MCF 10A (cell line): ENCODE measurements around the gene TAOK3. TPM values are rescaled to one million over a fixed set of nuclear protein-coding genes. Genes with fewer than 3 reads are reported as not detected.

Source experiments
- BruUV-seq: library from RNA; stranded (reverse); fragments of 400-500 nt; replicated peaks from 2 replicates; lab custom pipeline; 2021; lab: Mats Ljungman, UMichigan
- CTCF ChIA-PET: fragments of 300-600 bp; sonication (Branson Sonifier 250); formaldehyde crosslinking; extraction: SDS; loops from one replicate; lab custom pipeline; 2021; ENCODE audit warnings: antibody characterized with exemption, inconsistent platforms; lab: Yijun Ruan, JAX
- POLR2A ChIA-PET: fragments of 300-600, 350-650 bp; sonication (Branson Sonifier 250); formaldehyde crosslinking; extraction: SDS; loops from one replicate; lab custom pipeline; 2020; ENCODE audit warnings: antibody characterized with exemption, inconsistent platforms; lab: Yijun Ruan, JAX
- DNase-seq: peaks from one replicate; pipeline ENCODE4 v3.0.0-alpha.2; 2018; ENCODE audit not compliant: unreplicated experiment
- H3K27ac Mint-ChIP-seq: one replicate; pipeline ENCODE4 v1.8.0; 2022; ENCODE audit warnings: mild to moderate bottlenecking, low read depth, mixed read lengths; ENCODE audit not compliant: unreplicated experiment
- H3K27me3 Mint-ChIP-seq: one replicate; pipeline ENCODE4 v1.8.0; 2022; ENCODE audit warnings: mixed read lengths; ENCODE audit not compliant: insufficient read depth, unreplicated experiment
- H3K36me3 Mint-ChIP-seq: one replicate; pipeline ENCODE4 v1.8.0; 2022; ENCODE audit warnings: mild to moderate bottlenecking, moderate library complexity, mixed read lengths; ENCODE audit not compliant: insufficient read depth, unreplicated experiment
- H3K4me1 Mint-ChIP-seq: one replicate; pipeline ENCODE4 v1.8.0; 2022; ENCODE audit warnings: mixed read lengths; ENCODE audit not compliant: insufficient read depth, unreplicated experiment
- H3K4me3 Mint-ChIP-seq: one replicate; pipeline ENCODE4 v1.8.0; 2022; ENCODE audit warnings: mild to moderate bottlenecking, moderate library complexity, mixed read lengths; ENCODE audit not compliant: unreplicated experiment
- H3K9me3 Mint-ChIP-seq: one replicate; pipeline ENCODE4 v1.8.0; 2022; ENCODE audit warnings: mixed read lengths; ENCODE audit not compliant: unreplicated experiment
- intact Hi-C: fragments of 100-400 bp; cut with micrococcal nuclease; formaldehyde crosslinking; loops from 2 replicates; pipeline ENCODE4 v1.14.1; 2022
- total RNA-seq: library from RNA; stranded (reverse); gene quantifications from 2 replicates; pipeline ENCODE4 v1.2.3, GENCODE V29; 2022
- TF ChIP-seq, protein P1 (sequence below): fragments of 200-600 bp; IDR thresholded peaks from one replicate; pipeline ENCODE4 v1.8.0; 2022; ENCODE audit warnings: antibody characterized with exemption, mild to moderate bottlenecking; ENCODE audit not compliant: unreplicated experiment

The TAOK3 gene
- total RNA-seq, 1 experiment from 2014 or later, result 28.6 TPM

- Mint-ChIP-seq H3K4me3 (no peak overlapping the region), H3K4me1 (no peaks in the 10 kb centered on the region), H3K9me3 (no peaks in the 10 kb centered on the region), H3K27ac (no peak overlapping the region), H3K36me3 (peaks cover 36% of the 10 kb centered on the region), H3K27me3 (no peaks in the 10 kb centered on the region)
- TF ChIP-seq, protein P1, sequence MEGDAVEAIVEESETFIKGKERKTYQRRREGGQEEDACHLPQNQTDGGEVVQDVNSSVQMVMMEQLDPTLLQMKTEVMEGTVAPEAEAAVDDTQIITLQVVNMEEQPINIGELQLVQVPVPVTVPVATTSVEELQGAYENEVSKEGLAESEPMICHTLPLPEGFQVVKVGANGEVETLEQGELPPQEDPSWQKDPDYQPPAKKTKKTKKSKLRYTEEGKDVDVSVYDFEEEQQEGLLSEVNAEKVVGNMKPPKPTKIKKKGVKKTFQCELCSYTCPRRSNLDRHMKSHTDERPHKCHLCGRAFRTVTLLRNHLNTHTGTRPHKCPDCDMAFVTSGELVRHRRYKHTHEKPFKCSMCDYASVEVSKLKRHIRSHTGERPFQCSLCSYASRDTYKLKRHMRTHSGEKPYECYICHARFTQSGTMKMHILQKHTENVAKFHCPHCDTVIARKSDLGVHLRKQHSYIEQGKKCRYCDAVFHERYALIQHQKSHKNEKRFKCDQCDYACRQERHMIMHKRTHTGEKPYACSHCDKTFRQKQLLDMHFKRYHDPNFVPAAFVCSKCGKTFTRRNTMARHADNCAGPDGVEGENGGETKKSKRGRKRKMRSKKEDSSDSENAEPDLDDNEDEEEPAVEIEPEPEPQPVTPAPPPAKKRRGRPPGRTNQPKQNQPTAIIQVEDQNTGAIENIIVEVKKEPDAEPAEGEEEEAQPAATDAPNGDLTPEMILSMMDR, result no peak
- no TSS peak for BruUV-seq
- no peak for DNase-seq
- intact Hi-C loops, result no loop called here
- POLR2A ChIA-PET, result interaction anchor here (0.9 to 1.3 kb wide), 3 partner anchors 195 to 201 kb away, joined by 3 to 4 read pairs (median 4); partner anchors contain the start of gene SUDS3
- CTCF ChIA-PET, result interaction anchor here (1.2 to 14.4 kb wide), 5 partner anchors 8 to 201 kb away, joined by 3 to 422 read pairs (median 8); partner anchors contain the start of genes SUDS3 and TAOK3
Measured at GRCh38 chr12:118175823-118176447, 196.8 kb downstream of the TAOK3 start.

DNA sequence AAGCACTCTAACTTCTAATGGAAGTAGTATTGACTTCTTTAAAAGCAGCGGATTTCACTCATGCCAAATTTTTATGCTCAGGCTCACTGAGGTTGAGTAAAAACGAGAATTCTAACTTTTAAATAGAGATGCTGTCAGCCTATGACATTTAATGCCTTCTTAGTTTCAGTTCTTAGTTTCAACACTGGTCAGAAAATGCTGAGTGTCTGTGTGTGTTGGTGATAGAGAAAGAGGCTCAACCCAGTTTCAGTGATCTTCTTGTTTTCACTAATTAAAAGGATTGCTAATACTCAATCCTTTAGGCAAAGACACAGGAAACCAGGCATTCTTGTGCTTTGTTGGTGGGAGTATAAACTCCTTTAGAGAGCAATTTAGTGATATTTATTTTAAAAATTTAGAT is 205.8 kb downstream of the TAOK3 start:
- Mint-ChIP-seq H3K36me3 (peaks cover 28% of the 10 kb centered on the region), H3K4me1 (no peaks in the 10 kb centered on the region), H3K9me3 (no peaks in the 10 kb centered on the region), H3K4me3 (no peak overlapping the region), H3K27me3 (no peaks in the 10 kb centered on the region), H3K27ac (no peak overlapping the region)
- TF ChIP-seq, protein P1, result no peak
- no TSS peak for BruUV-seq
- intact Hi-C loops, result no loop called here
- POLR2A ChIA-PET, result interaction anchor here (1.4 to 3.0 kb wide), 2 partner anchors 8 to 209 kb away, joined by 5 to 22 read pairs; partner anchors contain the start of gene SUDS3
- CTCF ChIA-PET, result interaction anchor here (0.6 to 10.7 kb wide), 10 partner anchors 8 to 1268 kb away, joined by 3 to 138 read pairs (median 4); partner anchors contain the start of gene SUDS3
- DNase-seq, result no peak

GRCh38 chr12:118164798-118165486 is 207.8 kb downstream of the TAOK3 start:
- TF ChIP-seq, protein P1, result peak; percentile 59
- no TSS peak for BruUV-seq
- H3K4me3 Mint-ChIP-seq, result no peak overlapping the region
- ChIA-PET POLR2A (interaction anchor here (0.6 to 3.0 kb wide), 5 partner anchors 193 to 747 kb away, joined by 3 to 22 read pairs (median 3); partner anchors contain the start of genes SUDS3 and TAOK3), CTCF (interaction anchor here (0.6 to 10.7 kb wide), 25 partner anchors 10 to 307 kb away, joined by 3 to 138 read pairs (median 4); partner anchors contain the start of genes SUDS3 and TAOK3)
- no peaks in the 10 kb centered on the region for H3K4me1 Mint-ChIP-seq
- peak; percentile 40 for DNase-seq
- no peak overlapping the region for H3K27ac Mint-ChIP-seq
- H3K36me3 Mint-ChIP-seq, result peaks cover 39% of the 10 kb centered on the region
- intact Hi-C loops, result loop anchor here (1.0 kb wide), 1 partner anchor 211 kb away; the partner anchor contains the start of gene SUDS3
- no peaks in the 10 kb centered on the region for H3K27me3 Mint-ChIP-seq
- no peaks in the 10 kb centered on the region for H3K9me3 Mint-ChIP-seq

DNA sequence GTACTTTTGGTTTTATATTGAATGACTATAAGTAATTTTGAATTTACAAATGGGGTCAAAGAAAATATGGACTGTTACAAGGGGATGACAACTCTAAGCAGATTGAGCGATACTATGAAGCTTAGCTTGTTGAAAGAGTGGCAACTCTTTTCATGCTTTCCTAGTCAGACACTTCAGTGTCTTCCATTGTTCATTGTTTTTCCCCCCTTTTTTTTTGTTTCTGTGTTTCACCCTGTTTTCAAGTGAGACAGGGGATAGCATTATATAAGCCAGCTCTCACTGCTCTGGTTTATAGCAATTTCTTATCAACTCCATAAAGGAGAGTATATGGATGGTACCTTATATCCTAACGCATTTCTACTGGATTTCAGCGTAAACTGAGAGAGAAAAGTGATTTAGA is 212.2 kb downstream of the TAOK3 start:
- Mint-ChIP-seq H3K27me3 (no peaks in the 10 kb centered on the region), H3K36me3 (peaks cover 27% of the 10 kb centered on the region), H3K9me3 (no peaks in the 10 kb centered on the region), H3K4me3 (no peak overlapping the region), H3K27ac (no peak overlapping the region), H3K4me1 (no peaks in the 10 kb centered on the region)
- intact Hi-C loops, result no loop called here
- DNase-seq, result no peak
- BruUV-seq, result no TSS peak
- TF ChIP-seq, protein P1, result no peak
- ChIA-PET CTCF (interaction anchor here (1.0 to 10.7 kb wide), 4 partner anchors 10 to 216 kb away, joined by 3 to 138 read pairs (median 8); partner anchors contain the start of gene SUDS3), POLR2A (no interaction called here)
